ENCODE data around the gene TSHZ2. TPM values are rescaled to one million over a fixed set of nuclear protein-coding genes. Genes with fewer than 3 reads are reported as not detected.
"Not testable (repeated sequence)": the region's sequence is repeated elsewhere in the genome, so short reads cannot be mapped to it uniquely, and the experiment has no call there.

Gene TSHZ2
- polyA plus RNA-seq, 1 donor: 10.7 TPM

GRCh38 chr20:53522026-53522425 lies 549.9 kb downstream of the TSHZ2 start:
- no peak overlapping the region for H3K27ac ChIP-seq (ENCODE audit: low read length)
- no peaks in the 10 kb centered on the region for H3K9me3 ChIP-seq (ENCODE audit: control insufficient read depth, low read depth, low read length)
- no peaks in the 10 kb centered on the region for H3K27me3 ChIP-seq (ENCODE audit: control insufficient read depth, insufficient read depth, low read length)
- no peak overlapping the region for H3K4me3 ChIP-seq (ENCODE audit: low read length)
- WGBS (ENCODE audit: insufficient coverage, low lambda C conversion rate): no CpG with 5 or more reads among the region's 3 CpGs
- H3K36me3 ChIP-seq (ENCODE audit: control insufficient read depth, insufficient read depth, low read length): no peaks in the 10 kb centered on the region
- no peaks in the 10 kb centered on the region for H3K4me1 ChIP-seq (ENCODE audit: control insufficient read depth, insufficient read depth, low read length)
- DNase-seq: no peak

GRCh38 chr20:53522696-53523095 lies 550.5 kb downstream of the TSHZ2 start:
- Histone ChIP-seq H3K27ac (ENCODE audit: low read length) (no peak overlapping the region), H3K9me3 (ENCODE audit: control insufficient read depth, low read depth, low read length) (no peaks in the 10 kb centered on the region), H3K4me1 (ENCODE audit: control insufficient read depth, insufficient read depth, low read length) (no peaks in the 10 kb centered on the region), H3K4me3 (ENCODE audit: low read length) (no peak overlapping the region), H3K27me3 (ENCODE audit: control insufficient read depth, insufficient read depth, low read length) (no peaks in the 10 kb centered on the region), H3K36me3 (ENCODE audit: control insufficient read depth, insufficient read depth, low read length) (no peaks in the 10 kb centered on the region)
- DNase-seq: no peak
- WGBS (ENCODE audit: insufficient coverage, low lambda C conversion rate): no CpG with 5 or more reads among the region's 5 CpGs

GRCh38 chr20:53523615-53524014 lies 551.5 kb downstream of the TSHZ2 start:
- not testable (repeated sequence) for H3K4me1 ChIP-seq (ENCODE audit: control insufficient read depth, insufficient read depth, low read length); H3K4me3 ChIP-seq (ENCODE audit: low read length); H3K9me3 ChIP-seq (ENCODE audit: control insufficient read depth, low read depth, low read length); DNase-seq; H3K27me3 ChIP-seq (ENCODE audit: control insufficient read depth, insufficient read depth, low read length); H3K27ac ChIP-seq (ENCODE audit: low read length); H3K36me3 ChIP-seq (ENCODE audit: control insufficient read depth, insufficient read depth, low read length)
- no CpG with 5 or more reads among the region's 2 CpGs for WGBS (ENCODE audit: insufficient coverage, low lambda C conversion rate)

- Histone ChIP-seq H3K4me1 (ENCODE audit: control insufficient read depth, insufficient read depth, low read length) (no peaks in the 10 kb centered on the region), H3K27ac (ENCODE audit: low read length) (no peak overlapping the region), H3K4me3 (ENCODE audit: low read length) (no peak overlapping the region), H3K9me3 (ENCODE audit: control insufficient read depth, low read depth, low read length) (no peaks in the 10 kb centered on the region), H3K27me3 (ENCODE audit: control insufficient read depth, insufficient read depth, low read length) (no peaks in the 10 kb centered on the region), H3K36me3 (ENCODE audit: control insufficient read depth, insufficient read depth, low read length) (no peaks in the 10 kb centered on the region)
- 83% methylated on average over 1 of the region's 13 CpGs for WGBS (ENCODE audit: insufficient coverage, low lambda C conversion rate)
- DNase-seq: no peak
These were observed 552.6 kb downstream of the TSHZ2 start for GRCh38 chr20:53524589-53525312.

- no peaks in the 10 kb centered on the region for H3K9me3 ChIP-seq (ENCODE audit: control insufficient read depth, low read depth, low read length)
- no CpG with 5 or more reads among the region's 8 CpGs for WGBS (ENCODE audit: insufficient coverage, low lambda C conversion rate)
- no peak for DNase-seq
These were observed 555.0 kb downstream of the TSHZ2 start for GRCh38 chr20:53527196-53527595.

GRCh38 chr20:53529658-53530057 lies 557.5 kb downstream of the TSHZ2 start:
- Histone ChIP-seq H3K4me1 (ENCODE audit: control insufficient read depth, insufficient read depth, low read length) (no peaks in the 10 kb centered on the region), H3K27ac (ENCODE audit: low read length) (no peak overlapping the region), H3K27me3 (ENCODE audit: control insufficient read depth, insufficient read depth, low read length) (no peaks in the 10 kb centered on the region), H3K4me3 (ENCODE audit: low read length) (no peak overlapping the region), H3K9me3 (ENCODE audit: control insufficient read depth, low read depth, low read length) (no peaks in the 10 kb centered on the region), H3K36me3 (ENCODE audit: control insufficient read depth, insufficient read depth, low read length) (no peaks in the 10 kb centered on the region)
- no peak for DNase-seq
- WGBS (ENCODE audit: insufficient coverage, low lambda C conversion rate): no CpG with 5 or more reads among the region's 5 CpGs

More at GRCh38 chr20:53527196-53527595, 555.0 kb downstream of the TSHZ2 start:
- Histone ChIP-seq H3K27me3 (ENCODE audit: control insufficient read depth, insufficient read depth, low read length) (no peaks in the 10 kb centered on the region), H3K36me3 (ENCODE audit: control insufficient read depth, insufficient read depth, low read length) (no peaks in the 10 kb centered on the region), H3K27ac (ENCODE audit: low read length) (no peak overlapping the region), H3K4me1 (ENCODE audit: control insufficient read depth, insufficient read depth, low read length) (no peaks in the 10 kb centered on the region), H3K4me3 (ENCODE audit: low read length) (no peak overlapping the region)

- WGBS (ENCODE audit: insufficient coverage, low lambda C conversion rate): no CpG with 5 or more reads among the region's 2 CpGs
- Histone ChIP-seq H3K27ac (ENCODE audit: low read length) (no peak overlapping the region), H3K4me1 (ENCODE audit: control insufficient read depth, insufficient read depth, low read length) (no peaks in the 10 kb centered on the region), H3K4me3 (ENCODE audit: low read length) (no peak overlapping the region), H3K27me3 (ENCODE audit: control insufficient read depth, insufficient read depth, low read length) (no peaks in the 10 kb centered on the region), H3K36me3 (ENCODE audit: control insufficient read depth, insufficient read depth, low read length) (no peaks in the 10 kb centered on the region), H3K9me3 (ENCODE audit: control insufficient read depth, low read depth, low read length) (no peaks in the 10 kb centered on the region)
- DNase-seq: no peak
These were observed 558.3 kb downstream of the TSHZ2 start for GRCh38 chr20:53530440-53530839.

GRCh38 chr20:53532654-53533312 lies 560.6 kb downstream of the TSHZ2 start:
- H3K36me3 ChIP-seq (ENCODE audit: control insufficient read depth, insufficient read depth, low read length); H3K4me1 ChIP-seq (ENCODE audit: control insufficient read depth, insufficient read depth, low read length); DNase-seq; H3K4me3 ChIP-seq (ENCODE audit: low read length); H3K9me3 ChIP-seq (ENCODE audit: control insufficient read depth, low read depth, low read length); H3K27ac ChIP-seq (ENCODE audit: low read length); H3K27me3 ChIP-seq (ENCODE audit: control insufficient read depth, insufficient read depth, low read length): not testable (repeated sequence)
- WGBS (ENCODE audit: insufficient coverage, low lambda C conversion rate): no CpG with 5 or more reads among the region's 6 CpGs

- Histone ChIP-seq H3K9me3 (ENCODE audit: control insufficient read depth, low read depth, low read length) (no peaks in the 10 kb centered on the region), H3K4me3 (ENCODE audit: low read length) (no peak overlapping the region), H3K4me1 (ENCODE audit: control insufficient read depth, insufficient read depth, low read length) (no peaks in the 10 kb centered on the region), H3K27me3 (ENCODE audit: control insufficient read depth, insufficient read depth, low read length) (no peaks in the 10 kb centered on the region), H3K27ac (ENCODE audit: low read length) (no peak overlapping the region), H3K36me3 (ENCODE audit: control insufficient read depth, insufficient read depth, low read length) (no peaks in the 10 kb centered on the region)
- no peak for DNase-seq
- no CpG with 5 or more reads among the region's 1 CpG for WGBS (ENCODE audit: insufficient coverage, low lambda C conversion rate)
These were observed 561.3 kb downstream of the TSHZ2 start for GRCh38 chr20:53533500-53533899.

GRCh38 chr20:53534037-53534436 lies 561.9 kb downstream of the TSHZ2 start:
- no peaks in the 10 kb centered on the region for H3K4me1 ChIP-seq (ENCODE audit: control insufficient read depth, insufficient read depth, low read length)
- H3K27ac ChIP-seq (ENCODE audit: low read length): no peak overlapping the region
- H3K9me3 ChIP-seq (ENCODE audit: control insufficient read depth, low read depth, low read length): no peaks in the 10 kb centered on the region
- no peaks in the 10 kb centered on the region for H3K27me3 ChIP-seq (ENCODE audit: control insufficient read depth, insufficient read depth, low read length)
- no peak for DNase-seq
- H3K4me3 ChIP-seq (ENCODE audit: low read length): no peak overlapping the region
- H3K36me3 ChIP-seq (ENCODE audit: control insufficient read depth, insufficient read depth, low read length): no peaks in the 10 kb centered on the region
- WGBS (ENCODE audit: insufficient coverage, low lambda C conversion rate): no CpG with 5 or more reads among the region's 7 CpGs

GRCh38 chr20:53535878-53536277 lies 563.7 kb downstream of the TSHZ2 start:
- Histone ChIP-seq H3K9me3 (ENCODE audit: control insufficient read depth, low read depth, low read length) (no peaks in the 10 kb centered on the region), H3K4me3 (ENCODE audit: low read length) (no peak overlapping the region), H3K27ac (ENCODE audit: low read length) (no peak overlapping the region), H3K27me3 (ENCODE audit: control insufficient read depth, insufficient read depth, low read length) (no peaks in the 10 kb centered on the region), H3K4me1 (ENCODE audit: control insufficient read depth, insufficient read depth, low read length) (no peaks in the 10 kb centered on the region), H3K36me3 (ENCODE audit: control insufficient read depth, insufficient read depth, low read length) (no peaks in the 10 kb centered on the region)
- no CpG with 5 or more reads among the region's 4 CpGs for WGBS (ENCODE audit: insufficient coverage, low lambda C conversion rate)
- DNase-seq: no peak

Measured in large intestine (tissue), 3 donors.